B cell (primary cell): ENCODE results near the gene SMURF1. TPM values are rescaled to one million over a fixed set of nuclear protein-coding genes. Genes with fewer than 3 reads are reported as not detected.

Experiments
- ATAC-seq: fragments of 200-7000 bp; cut with Tn5 transposase; one replicate; pipeline ENCODE4 v1.10.0; 2021; ENCODE audit warnings: low read depth, mild to moderate bottlenecking, moderate number of reproducible peaks, moderate library complexity
- CTCF ChIA-PET: fragments of 350-600 bp; sonication (Branson Sonifier 250); formaldehyde crosslinking; loops from one replicate; lab custom pipeline; 2021; ENCODE audit warnings: antibody characterized with exemption, inconsistent platforms; lab: Charles Lee
- POLR2A ChIA-PET: fragments of 350-600 bp; sonication (Branson Sonifier 250); formaldehyde crosslinking; loops from one replicate; lab custom pipeline; 2021; ENCODE audit warnings: antibody characterized with exemption; lab: Charles Lee
- DNase-seq: peaks from one replicate; pipeline ENCODE4 v3.0.0; 2013
- H2AFZ ChIP-seq: 2 replicates; pipeline ENCODE4 v1.6.1; 2012; ENCODE audit warnings: mild to moderate bottlenecking, low read depth, low read length; ENCODE audit not compliant: insufficient read depth, poor library complexity, severe bottlenecking
- H3K27ac ChIP-seq, 2 donors: 1 replicate in 1 of 2; 2 replicates in 1 of 2; pipeline ENCODE4 v1.5.1; 2012 to 2013; ENCODE audit warnings: low read length in 2 of 2, mild to moderate bottlenecking in 2 of 2, moderate library complexity in 1 of 2
- H3K27me3 ChIP-seq, 4 experiments: fragments of 200-600 bp in 1 of 4; sonication (generic) in 1 of 4; replicated peaks in 1 of 4; 1 replicate in 2 of 4; 2 replicates in 2 of 4; pipeline versions ENCODE4 v1.6.1 to v1.7.0; 2013 to 2016; ENCODE audit warnings: low read length in 3 of 4, mild to moderate bottlenecking in 2 of 4, mixed read lengths in 1 of 4, moderate library complexity in 1 of 4; ENCODE audit not compliant: insufficient read depth in 4 of 4, control insufficient read depth in 3 of 4; ENCODE audit errors: control extremely low read depth in 1 of 4
- H3K36me3 ChIP-seq, 2 experiments: replicated peaks in 1 of 2; 1 replicate in 1 of 2; 2 replicates in 1 of 2; pipeline versions ENCODE4 v1.6.1 to v1.7.1; 2013; ENCODE audit warnings: low read length in 1 of 2; ENCODE audit not compliant: insufficient read depth in 2 of 2, control insufficient read depth in 1 of 2; ENCODE audit errors: control extremely low read depth in 1 of 2, extremely low read depth in 1 of 2
- H3K4me1 ChIP-seq, 2 donors: fragments of 200-600 bp in 1 of 2; sonication (generic) in 1 of 2; 1 replicate in 1 of 2; 2 replicates in 1 of 2; pipeline versions ENCODE4 v1.5.1 to v1.6.1; 2013 to 2017; ENCODE audit warnings: low read length in 2 of 2; ENCODE audit not compliant: control insufficient read depth in 2 of 2, insufficient read depth in 2 of 2
- H3K4me2 ChIP-seq: replicated peaks from 2 replicates; pipeline ENCODE3; 2012; ENCODE audit warnings: mild to moderate bottlenecking, low read depth, low read length; ENCODE audit not compliant: poor library complexity, severe bottlenecking
- H3K4me3 ChIP-seq, 5 experiments: fragments of 200-600 bp in 1 of 5; sonication (generic) in 1 of 5; 1 replicate in 3 of 5; 2 replicates in 2 of 5; pipeline versions ENCODE4 v1.5.1 to v1.7.0; 2011 to 2016; ENCODE audit warnings: low read length in 4 of 5, mild to moderate bottlenecking in 4 of 5, low read depth in 2 of 5, control low read depth in 1 of 5, moderate library complexity in 1 of 5; ENCODE audit not compliant: insufficient read depth in 1 of 5; ENCODE audit errors: control extremely low read depth in 1 of 5, extremely low read depth in 1 of 5
- H3K79me2 ChIP-seq: fragments of 200-600 bp; sonication (generic); one replicate; pipeline ENCODE4 v1.6.0; 2016; ENCODE audit warnings: low read length; ENCODE audit not compliant: control insufficient read depth, insufficient read depth
- H3K9ac ChIP-seq: fragments of 200-600 bp; sonication (generic); 2 replicates; pipeline ENCODE4 v1.6.1; 2017; ENCODE audit warnings: mild to moderate bottlenecking, low read length, moderate library complexity
- H3K9me3 ChIP-seq, 3 donors: one replicate each; pipeline versions ENCODE4 v1.6.1 to v1.7.1; 2013; ENCODE audit warnings: low read length in 2 of 3; ENCODE audit not compliant: control insufficient read depth in 2 of 3, insufficient read depth in 1 of 3; ENCODE audit errors: control extremely low read depth in 1 of 3
- H4K20me1 ChIP-seq: 2 replicates; pipeline ENCODE4 v1.6.0; 2012; ENCODE audit warnings: mild to moderate bottlenecking, low read length; ENCODE audit not compliant: insufficient read depth, control insufficient read depth, poor library complexity, severe bottlenecking
- H3K27ac Mint-ChIP-seq: one replicate; pipeline ENCODE4 v1.8.0; 2021; ENCODE audit warnings: mixed read lengths
- H3K27me3 Mint-ChIP-seq: one replicate; pipeline ENCODE4 v1.8.0; 2021; ENCODE audit warnings: mixed read lengths
- H3K4me1 Mint-ChIP-seq: one replicate; pipeline ENCODE4 v1.8.0; 2021; ENCODE audit warnings: mixed read lengths
- H3K4me3 Mint-ChIP-seq: one replicate; pipeline ENCODE4 v1.8.0; 2021; ENCODE audit warnings: mixed read lengths
- H3K9me3 Mint-ChIP-seq: one replicate; pipeline ENCODE4 v1.8.0; 2022; ENCODE audit warnings: mixed read lengths; ENCODE audit not compliant: insufficient read depth
- EZH2 ChIP-seq: IDR thresholded peaks from 2 replicates; pipeline ENCODE4 v1.6.1; 2012; ENCODE audit warnings: borderline replicate concordance, low read depth, mild to moderate bottlenecking, moderate library complexity, low read length; ENCODE audit not compliant: insufficient read depth, poor library complexity, severe bottlenecking
- WGBS: methylation state at CpG from one replicate; pipeline ENCODE4 v1.1.5; 2013; ENCODE audit warnings: missing lambda C conversion rate; ENCODE audit not compliant: insufficient coverage; 5-methylcytosine and 5-hydroxymethylcytosine counted together
- intact Hi-C: fragments of 100-400 bp; cut with micrococcal nuclease; formaldehyde crosslinking; loops from one replicate; pipeline ENCODE4 v1.10.0; 2022
- polyA plus RNA-seq: library from polyadenylated mRNA; depleted of rRNA; stranded (reverse); fragments of >200 nt; gene quantifications from 2 replicates; pipeline ENCODE4 v1.2.3, GENCODE V29; 2012
- total RNA-seq, 2 donors: library from RNA; stranded (reverse); fragments of 120-200 nt in 1 of 2; gene quantifications; 1 replicate in 1 of 2; 2 replicates in 1 of 2; pipeline versions ENCODE4 v1.2.3 to v1.2.4, GENCODE V29; 2013 to 2022
- TF ChIP-seq, protein P1 (sequence below): fragments of 200-600 bp; IDR thresholded peaks from one replicate; pipeline ENCODE4 v1.8.0; 2022; ENCODE audit warnings: antibody characterized with exemption, mild to moderate bottlenecking

The SMURF1 gene
- total and polyA plus RNA-seq, 2 donors (not counting 1 experiment from before 2014, with no cell fraction given): 7.5 to 28.6 TPM

DNA sequence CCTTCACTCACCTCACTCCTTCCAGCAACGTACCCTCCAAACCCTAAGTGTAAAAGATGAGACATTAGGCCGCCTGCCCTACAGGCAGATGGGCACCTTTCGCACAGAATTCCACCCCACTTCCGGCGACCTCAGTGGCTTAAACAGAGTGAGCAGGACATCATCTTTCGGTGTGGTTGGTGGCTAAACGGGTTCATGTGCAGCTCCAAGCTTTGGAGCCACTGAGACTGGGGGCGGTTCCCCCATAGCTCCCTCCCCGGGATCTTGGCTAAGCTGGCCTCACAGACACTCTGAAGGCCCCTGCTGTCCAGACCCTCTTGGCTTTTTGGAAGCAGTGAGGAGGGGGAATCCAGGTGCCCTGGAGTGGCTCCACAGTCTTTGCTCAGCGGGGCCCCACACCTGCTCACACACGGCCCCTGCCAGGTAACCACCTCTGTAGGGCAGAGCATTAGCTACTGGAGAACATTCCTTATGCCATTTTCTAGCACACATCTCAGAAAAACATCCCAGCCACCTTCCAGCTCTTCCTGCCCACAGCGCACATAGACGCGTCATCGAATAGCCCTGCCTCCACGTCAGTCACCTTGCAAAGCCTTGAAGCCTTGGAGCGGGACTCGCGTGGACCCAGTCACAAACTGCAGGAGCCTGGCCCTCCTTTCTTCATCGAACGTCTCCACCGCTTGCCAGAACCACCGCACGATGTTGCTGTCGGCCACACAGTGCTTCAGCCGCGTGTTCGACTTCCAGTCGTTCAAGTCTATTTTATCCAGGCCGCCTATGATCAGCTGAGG lies 108.8 kb downstream of the SMURF1 start:
- no peaks in the 10 kb centered on the region for H3K27me3 ChIP-seq
- H3K36me3 ChIP-seq: peaks cover 3 to 88% of the 10 kb centered on the region in 2 experiments
- H3K9ac ChIP-seq: no peak overlapping the region
- ChIA-PET CTCF (interaction anchor here (10.2 kb wide), 1 partner anchor 277 kb away, joined by 113 read pairs; no protein-coding TSS in a partner anchor), POLR2A (no interaction called here)
- TF ChIP-seq, protein P1, sequence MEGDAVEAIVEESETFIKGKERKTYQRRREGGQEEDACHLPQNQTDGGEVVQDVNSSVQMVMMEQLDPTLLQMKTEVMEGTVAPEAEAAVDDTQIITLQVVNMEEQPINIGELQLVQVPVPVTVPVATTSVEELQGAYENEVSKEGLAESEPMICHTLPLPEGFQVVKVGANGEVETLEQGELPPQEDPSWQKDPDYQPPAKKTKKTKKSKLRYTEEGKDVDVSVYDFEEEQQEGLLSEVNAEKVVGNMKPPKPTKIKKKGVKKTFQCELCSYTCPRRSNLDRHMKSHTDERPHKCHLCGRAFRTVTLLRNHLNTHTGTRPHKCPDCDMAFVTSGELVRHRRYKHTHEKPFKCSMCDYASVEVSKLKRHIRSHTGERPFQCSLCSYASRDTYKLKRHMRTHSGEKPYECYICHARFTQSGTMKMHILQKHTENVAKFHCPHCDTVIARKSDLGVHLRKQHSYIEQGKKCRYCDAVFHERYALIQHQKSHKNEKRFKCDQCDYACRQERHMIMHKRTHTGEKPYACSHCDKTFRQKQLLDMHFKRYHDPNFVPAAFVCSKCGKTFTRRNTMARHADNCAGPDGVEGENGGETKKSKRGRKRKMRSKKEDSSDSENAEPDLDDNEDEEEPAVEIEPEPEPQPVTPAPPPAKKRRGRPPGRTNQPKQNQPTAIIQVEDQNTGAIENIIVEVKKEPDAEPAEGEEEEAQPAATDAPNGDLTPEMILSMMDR: no peak
- no peak for TF ChIP-seq EZH2
- H3K4me1 ChIP-seq: no peaks in the 10 kb centered on the region
- 97% methylated on average over 30 of the region's 30 CpGs for WGBS
- ATAC-seq (no peak), DNase-seq (no peak)
- no peaks in the 10 kb centered on the region for H3K9me3 Mint-ChIP-seq
- H3K4me3 Mint-ChIP-seq: no peak overlapping the region
- H3K27ac ChIP-seq: no peak overlapping the region
- no peak overlapping the region for H3K4me3 ChIP-seq
- no peaks in the 10 kb centered on the region for H3K9me3 ChIP-seq
- H3K79me2 ChIP-seq: peaks cover 4% of the 10 kb centered on the region
- H3K27ac Mint-ChIP-seq: no peak overlapping the region
- no peak overlapping the region for H2AFZ ChIP-seq
- H3K4me2 ChIP-seq: no peak overlapping the region
- no peaks in the 10 kb centered on the region for H3K27me3 Mint-ChIP-seq
- H3K4me1 Mint-ChIP-seq: no peaks in the 10 kb centered on the region
- no peaks in the 10 kb centered on the region for H4K20me1 ChIP-seq
- intact Hi-C loops: no loop called here

DNA sequence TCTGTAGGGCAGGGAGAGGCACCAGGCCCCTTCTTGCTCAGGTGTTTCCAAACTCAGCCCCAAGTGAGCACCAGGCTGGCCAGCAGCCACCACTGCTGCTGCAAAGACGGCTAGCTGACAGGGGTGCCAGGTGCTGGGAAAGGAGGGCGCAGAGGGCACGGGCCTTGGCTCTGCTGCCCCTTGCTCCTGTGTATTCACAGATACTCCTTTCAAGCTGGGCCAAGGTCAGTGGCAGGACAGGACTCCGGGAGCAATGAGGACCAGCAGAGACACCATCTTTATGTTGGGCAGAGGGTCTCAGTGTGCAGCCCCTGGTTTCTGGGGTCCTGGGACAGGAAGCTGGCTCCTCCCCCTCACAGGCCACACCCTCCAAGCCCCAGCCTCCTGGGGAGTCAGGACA lies 110.1 kb downstream of the SMURF1 start:
- no peaks in the 10 kb centered on the region for H3K9me3 ChIP-seq
- Mint-ChIP-seq H3K9me3 (no peaks in the 10 kb centered on the region), H3K4me1 (no peaks in the 10 kb centered on the region), H3K27me3 (no peaks in the 10 kb centered on the region), H3K4me3 (no peak overlapping the region), H3K27ac (no peak overlapping the region)
- ATAC-seq (no peak), DNase-seq (no peak)
- 96% methylated on average over 4 of the region's 4 CpGs for WGBS
- no peak overlapping the region for H2AFZ ChIP-seq
- H4K20me1 ChIP-seq: no peaks in the 10 kb centered on the region
- H3K27me3 ChIP-seq: no peaks in the 10 kb centered on the region
- no peak overlapping the region for H3K4me3 ChIP-seq
- H3K4me2 ChIP-seq: no peak overlapping the region
- H3K36me3 ChIP-seq: peaks cover 0 to 89% of the 10 kb centered on the region in 2 experiments
- TF ChIP-seq, protein P1: no peak
- no peak for TF ChIP-seq EZH2
- CTCF ChIA-PET: no interaction called here
- H3K79me2 ChIP-seq: peaks cover 4% of the 10 kb centered on the region
- no peak overlapping the region for H3K9ac ChIP-seq
- POLR2A ChIA-PET: no interaction called here
- intact Hi-C loops: no loop called here
- H3K27ac ChIP-seq: no peak overlapping the region
- H3K4me1 ChIP-seq: no peaks in the 10 kb centered on the region
